HG02973 (cell line): ENCODE results near the gene RASGRF1.
"Not testable (repeated sequence)": the region's sequence is repeated elsewhere in the genome, so short reads cannot be mapped to it uniquely, and the experiment has no call there.

Source experiments
- ATAC-seq: cut with Tn5 transposase; IDR thresholded peaks from one replicate; pipeline ENCODE4 v1.9.1; 2021; ENCODE audit warnings: moderate library complexity; ENCODE audit not compliant: unreplicated experiment

RASGRF1 gene

GRCh38 chr15:79041601-79042168 lies 48.9 kb downstream of the RASGRF1 start:
- no peak for ATAC-seq

- no peak for ATAC-seq
Measured at GRCh38 chr15:79037848-79038247, 52.7 kb downstream of the RASGRF1 start.

- ATAC-seq, result no peak
Measured at GRCh38 chr15:79036323-79036722, 54.3 kb downstream of the RASGRF1 start.

- no peak for ATAC-seq
Measured at GRCh38 chr15:79035814-79036213, 54.8 kb downstream of the RASGRF1 start.

- no peak for ATAC-seq
Measured at GRCh38 chr15:79035111-79035601, 55.4 kb downstream of the RASGRF1 start.

- no peak for ATAC-seq
Measured at GRCh38 chr15:79034284-79034683, 56.3 kb downstream of the RASGRF1 start.

GRCh38 chr15:79032656-79033055 lies 57.9 kb downstream of the RASGRF1 start:
- ATAC-seq, result no peak

GRCh38 chr15:79031821-79032220 lies 58.8 kb downstream of the RASGRF1 start:
- no peak for ATAC-seq

GRCh38 chr15:79031201-79031600 lies 59.4 kb downstream of the RASGRF1 start:
- no peak for ATAC-seq

- ATAC-seq, result no peak
Measured at GRCh38 chr15:79030470-79030869, 60.1 kb downstream of the RASGRF1 start.

GRCh38 chr15:79028411-79028964 lies 62.1 kb downstream of the RASGRF1 start:
- ATAC-seq, result no peak

GRCh38 chr15:79027532-79028410 lies 62.8 kb downstream of the RASGRF1 start:
- ATAC-seq, result no peak

- ATAC-seq, result no peak
Measured at GRCh38 chr15:79025802-79026201, 64.8 kb downstream of the RASGRF1 start.

- ATAC-seq, result no peak
Measured at GRCh38 chr15:79025201-79025600, 65.4 kb downstream of the RASGRF1 start.

- ATAC-seq, result not testable (repeated sequence)
Measured at GRCh38 chr15:79024493-79024892, 66.1 kb downstream of the RASGRF1 start.

GRCh38 chr15:79023918-79024317 lies 66.7 kb downstream of the RASGRF1 start:
- no peak for ATAC-seq

- ATAC-seq, result no peak
Measured at GRCh38 chr15:79023546-79023890, 67.1 kb downstream of the RASGRF1 start.

- ATAC-seq, result no peak
Measured at GRCh38 chr15:79018960-79019359, 71.6 kb downstream of the RASGRF1 start.

GRCh38 chr15:79017953-79018352 lies 72.6 kb downstream of the RASGRF1 start:
- ATAC-seq, result no peak

- no peak for ATAC-seq
Measured at GRCh38 chr15:79016527-79017170, 73.9 kb downstream of the RASGRF1 start.

- ATAC-seq, result no peak
Measured at GRCh38 chr15:79015416-79015815, 75.2 kb downstream of the RASGRF1 start.

- ATAC-seq, result no peak
Measured at GRCh38 chr15:79010278-79010677, 80.3 kb downstream of the RASGRF1 start.
